ENCODE data around the gene CRYBG2.

DNA sequence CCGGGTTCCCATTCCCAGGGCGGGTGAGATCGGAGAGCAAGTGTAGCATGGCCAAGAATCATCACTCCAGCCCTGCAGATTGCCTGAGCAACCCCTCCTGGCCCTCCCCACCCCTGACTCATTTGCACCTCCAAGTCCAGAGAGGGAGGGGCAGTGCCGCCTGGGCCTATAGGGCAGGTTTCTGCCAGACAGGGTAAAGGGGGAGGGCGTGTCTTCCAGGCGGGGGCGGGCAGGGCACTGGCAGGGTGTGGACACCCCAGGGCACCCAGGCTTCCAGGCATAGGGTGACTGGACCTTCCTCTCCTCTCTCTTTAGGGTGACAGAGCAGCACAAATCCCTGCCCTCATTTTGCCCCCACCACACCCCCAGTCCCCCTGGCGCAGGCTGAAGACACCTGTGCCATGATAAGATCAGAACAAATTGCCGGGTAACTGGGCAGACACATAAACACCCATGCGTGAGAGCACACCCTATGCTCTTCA, 3.2 kb upstream of the CRYBG2 start:
- TF ChIP-seq, protein P1, sequence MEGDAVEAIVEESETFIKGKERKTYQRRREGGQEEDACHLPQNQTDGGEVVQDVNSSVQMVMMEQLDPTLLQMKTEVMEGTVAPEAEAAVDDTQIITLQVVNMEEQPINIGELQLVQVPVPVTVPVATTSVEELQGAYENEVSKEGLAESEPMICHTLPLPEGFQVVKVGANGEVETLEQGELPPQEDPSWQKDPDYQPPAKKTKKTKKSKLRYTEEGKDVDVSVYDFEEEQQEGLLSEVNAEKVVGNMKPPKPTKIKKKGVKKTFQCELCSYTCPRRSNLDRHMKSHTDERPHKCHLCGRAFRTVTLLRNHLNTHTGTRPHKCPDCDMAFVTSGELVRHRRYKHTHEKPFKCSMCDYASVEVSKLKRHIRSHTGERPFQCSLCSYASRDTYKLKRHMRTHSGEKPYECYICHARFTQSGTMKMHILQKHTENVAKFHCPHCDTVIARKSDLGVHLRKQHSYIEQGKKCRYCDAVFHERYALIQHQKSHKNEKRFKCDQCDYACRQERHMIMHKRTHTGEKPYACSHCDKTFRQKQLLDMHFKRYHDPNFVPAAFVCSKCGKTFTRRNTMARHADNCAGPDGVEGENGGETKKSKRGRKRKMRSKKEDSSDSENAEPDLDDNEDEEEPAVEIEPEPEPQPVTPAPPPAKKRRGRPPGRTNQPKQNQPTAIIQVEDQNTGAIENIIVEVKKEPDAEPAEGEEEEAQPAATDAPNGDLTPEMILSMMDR (IDR thresholded peaks at IDR 0.05) = no peak
- TF ChIP-seq POLR2AphosphoS5 (IDR thresholded peaks at IDR 0.05; ENCODE audit: insufficient read depth in 1 of 2, low read depth in 1 of 2) (peak in 1 of 2 donors; percentile 28), POLR2A (IDR thresholded peaks at IDR 0.05) (no peak)

All from vagina (tissue), 2 donors.